ENCODE measurements around the gene CNFN.
A peak's percentile ranks its signal among the peaks of the same experiment; 100 is the strongest.

The CNFN gene

GRCh38 chr19:42410371-42410770, 20.3 kb upstream of the CNFN start:
- no peak for DNase-seq (ENCODE audit: low read depth in 2 of 2, low spot score in 1 of 2)

GRCh38 chr19:42409477-42409876, 19.4 kb upstream of the CNFN start:
- DNase-seq (ENCODE audit: low read depth in 2 of 2, low spot score in 1 of 2): no peak

- no peak for DNase-seq (ENCODE audit: low read depth in 2 of 2, low spot score in 1 of 2)
Measured at GRCh38 chr19:42407816-42408175, 17.7 kb upstream of the CNFN start.

DNA sequence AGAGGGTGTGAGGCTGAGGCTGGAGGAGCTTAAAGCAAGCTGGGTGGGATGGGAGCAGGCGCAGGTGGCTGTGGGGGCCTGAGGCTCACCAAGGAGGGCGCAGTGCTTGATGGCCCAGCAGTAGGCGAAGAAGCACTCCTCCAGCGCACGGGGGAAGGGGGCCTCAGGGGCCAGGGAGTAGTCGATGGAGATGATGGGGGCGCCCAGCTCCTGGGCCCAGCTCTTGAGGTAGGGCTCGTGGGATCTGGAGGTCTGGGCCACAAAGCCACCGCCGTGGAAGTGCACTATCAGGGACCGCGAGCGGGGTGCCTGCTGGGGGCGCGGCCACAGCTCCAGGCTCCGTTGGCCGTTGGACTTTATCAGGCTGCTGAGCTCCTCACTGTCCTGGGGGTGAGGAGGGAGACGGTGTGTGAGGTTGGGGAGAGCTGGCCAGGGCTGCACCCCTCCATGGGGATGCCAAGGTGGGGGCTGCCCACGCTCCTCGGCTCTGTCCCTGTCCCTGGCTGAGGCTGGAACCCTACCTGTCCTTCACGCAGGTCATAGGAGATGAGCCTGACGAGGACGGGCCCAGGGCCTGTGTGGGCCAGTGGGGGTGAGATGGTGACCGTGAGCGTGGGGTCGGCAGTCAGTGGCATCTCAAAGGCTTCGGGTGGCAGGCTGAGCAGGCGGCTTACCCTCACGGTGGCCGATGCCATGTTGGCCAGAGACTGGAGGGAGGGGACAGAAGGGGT, 17.2 kb upstream of the CNFN start:
- DNase-seq (ENCODE audit: low read depth in 2 of 2, low spot score in 1 of 2): no peak

- DNase-seq (ENCODE audit: low read depth in 2 of 2, low spot score in 1 of 2): no peak
Measured at GRCh38 chr19:42406111-42406510, 16.0 kb upstream of the CNFN start.

DNA sequence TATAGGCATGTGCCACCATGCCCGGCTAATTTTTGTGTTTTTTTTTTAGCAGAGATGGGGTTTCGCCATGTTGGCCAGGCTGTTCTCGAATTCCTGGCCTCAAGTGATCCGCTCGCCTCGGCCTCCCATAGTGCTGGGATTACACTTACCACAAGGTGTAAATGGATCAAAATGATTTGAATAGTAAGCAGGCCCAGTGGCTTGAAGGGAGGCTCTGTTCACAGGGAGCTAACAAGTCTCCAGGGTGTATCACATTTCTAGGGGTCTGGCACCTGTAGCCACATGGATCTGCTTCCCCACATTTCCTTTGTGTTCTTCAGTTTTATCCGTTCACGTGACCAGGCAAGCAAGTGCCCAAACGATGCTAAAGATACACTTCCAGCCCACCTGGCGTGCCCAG, 13.5 kb upstream of the CNFN start:
- DNase-seq (ENCODE audit: low read depth in 2 of 2, low spot score in 1 of 2): no peak

DNA sequence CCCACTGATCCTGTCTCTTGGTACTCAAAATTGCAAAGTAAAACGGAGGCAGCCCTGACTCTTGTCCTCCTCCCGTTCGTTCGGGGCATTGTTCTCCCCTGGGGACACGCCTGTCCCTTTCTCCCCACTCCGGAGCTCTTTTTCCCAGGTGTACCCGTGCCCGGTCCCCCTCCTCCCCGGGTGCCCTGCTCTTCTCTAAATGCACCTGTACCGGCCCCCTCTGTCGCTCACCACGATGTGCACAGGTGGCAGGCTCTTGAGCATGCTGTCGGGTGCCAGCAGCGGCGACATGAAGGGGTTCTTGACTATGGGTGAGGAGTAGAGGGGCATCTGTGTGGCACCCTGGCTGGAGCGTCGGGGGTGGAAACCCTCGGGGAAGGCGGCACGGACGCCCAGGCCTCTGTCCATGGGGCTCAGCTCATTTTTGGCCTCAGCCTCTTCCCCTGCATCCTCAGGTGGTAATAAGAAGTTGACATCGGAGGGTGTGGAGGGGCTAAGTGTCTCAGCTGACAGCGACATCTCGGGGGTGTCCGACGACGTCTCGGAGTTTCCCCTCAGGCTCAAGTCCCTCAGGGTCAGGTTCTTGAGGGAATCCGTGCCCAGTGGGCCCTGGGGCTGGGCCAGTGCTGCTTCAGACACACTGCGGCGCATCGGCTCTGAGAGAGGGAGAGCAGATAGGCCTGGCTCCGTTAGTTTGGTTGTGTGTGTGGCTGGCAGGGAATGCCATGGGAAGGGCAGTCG, 12.4 kb upstream of the CNFN start:
- DNase-seq (ENCODE audit: low read depth in 2 of 2, low spot score in 1 of 2): no peak

DNA sequence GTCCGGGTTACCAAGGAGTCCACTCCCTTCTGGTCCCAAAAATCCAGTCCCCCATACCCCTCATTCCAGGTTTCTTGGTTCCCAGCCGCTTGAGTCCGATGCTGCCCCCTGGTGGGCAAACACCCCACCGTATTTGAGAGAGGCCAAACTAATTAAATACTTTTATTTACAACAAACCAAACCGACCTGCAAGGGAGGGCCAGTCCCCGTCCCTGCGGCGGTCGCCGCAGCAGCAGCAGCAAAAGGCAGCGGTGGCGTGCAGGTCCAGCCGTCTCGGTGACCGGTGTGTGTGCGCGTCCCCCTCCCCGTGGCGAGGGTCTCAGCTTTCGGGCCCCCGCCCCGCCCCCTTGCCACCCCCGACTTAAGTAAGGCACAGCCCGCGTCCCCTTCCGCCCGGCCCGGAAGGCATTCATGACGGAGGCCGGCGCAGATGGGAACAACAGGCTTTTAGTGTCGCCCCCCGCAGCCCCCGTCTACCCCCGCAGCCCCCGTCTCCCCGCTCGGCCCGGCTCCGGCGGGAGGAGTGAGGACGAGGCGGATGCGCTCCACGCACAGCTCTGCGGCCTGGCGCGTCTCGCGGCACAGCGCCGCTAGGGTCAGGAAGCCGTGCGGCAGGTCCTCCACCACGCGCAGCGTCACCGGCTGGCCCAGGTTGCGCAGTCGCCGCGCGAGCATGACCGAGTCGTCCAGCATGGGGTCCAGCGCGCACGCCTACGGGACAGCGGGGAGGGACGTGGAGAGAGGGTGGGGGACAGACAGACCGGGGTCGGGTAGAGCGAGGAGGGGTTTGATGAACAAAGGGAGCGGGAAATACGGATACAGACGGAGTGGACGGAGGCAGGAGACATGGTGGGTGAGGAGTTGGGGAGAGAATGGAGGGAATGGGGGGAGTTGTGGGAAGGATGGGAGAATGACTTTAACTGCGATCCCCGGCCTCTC, 11.5 kb upstream of the CNFN start:
- DNase-seq (ENCODE audit: low read depth in 2 of 2, low spot score in 1 of 2): peak; percentile 52 to 61

GRCh38 chr19:42400404-42400803, 10.3 kb upstream of the CNFN start:
- no peak for DNase-seq (ENCODE audit: low read depth in 2 of 2, low spot score in 1 of 2)

DNA sequence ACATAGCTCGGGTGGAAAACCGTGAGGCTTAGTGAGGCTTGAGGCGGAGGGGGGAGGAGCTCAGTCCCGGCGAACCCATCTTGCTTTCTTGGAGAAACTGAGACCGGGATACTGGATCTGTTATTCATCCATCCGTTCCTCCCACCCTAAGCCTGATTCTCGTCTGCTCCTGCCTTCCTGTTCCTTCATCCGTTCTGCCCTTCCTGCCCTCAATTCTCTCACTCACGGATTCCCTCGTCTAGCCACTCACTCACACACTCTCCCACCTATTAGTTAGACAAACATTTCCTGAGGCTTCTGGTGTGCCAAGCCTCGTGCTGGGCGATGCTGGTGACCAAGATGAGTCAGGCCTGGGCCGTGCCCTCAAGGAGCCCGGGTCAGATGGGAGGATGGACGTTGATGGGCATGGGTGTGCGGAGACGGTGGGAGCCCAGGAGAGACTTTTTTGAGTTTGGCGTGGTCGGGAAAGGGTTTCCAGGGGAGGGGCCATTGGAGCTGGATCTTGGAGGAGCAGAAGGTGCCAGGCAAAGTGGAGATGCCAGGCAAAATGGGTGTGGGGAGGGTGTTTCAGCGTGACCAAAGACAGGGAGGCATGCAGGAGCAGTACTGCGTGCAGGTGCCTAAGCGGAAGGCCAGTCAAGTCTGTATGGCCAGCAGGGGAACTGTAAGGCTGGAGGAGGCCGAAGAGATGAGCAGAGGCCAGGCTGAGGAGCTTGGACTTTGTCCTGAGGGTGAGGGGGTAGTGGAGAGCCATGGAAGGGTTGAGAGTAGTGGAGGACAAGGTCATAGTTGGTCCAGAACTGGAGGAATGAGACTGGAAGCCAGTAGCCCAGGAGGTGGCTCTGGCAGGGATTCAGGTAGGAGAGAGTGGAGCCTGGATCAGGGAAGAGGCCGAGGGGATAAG, 7.4 kb upstream of the CNFN start:
- DNase-seq (ENCODE audit: low read depth in 2 of 2, low spot score in 1 of 2): no peak

DNA sequence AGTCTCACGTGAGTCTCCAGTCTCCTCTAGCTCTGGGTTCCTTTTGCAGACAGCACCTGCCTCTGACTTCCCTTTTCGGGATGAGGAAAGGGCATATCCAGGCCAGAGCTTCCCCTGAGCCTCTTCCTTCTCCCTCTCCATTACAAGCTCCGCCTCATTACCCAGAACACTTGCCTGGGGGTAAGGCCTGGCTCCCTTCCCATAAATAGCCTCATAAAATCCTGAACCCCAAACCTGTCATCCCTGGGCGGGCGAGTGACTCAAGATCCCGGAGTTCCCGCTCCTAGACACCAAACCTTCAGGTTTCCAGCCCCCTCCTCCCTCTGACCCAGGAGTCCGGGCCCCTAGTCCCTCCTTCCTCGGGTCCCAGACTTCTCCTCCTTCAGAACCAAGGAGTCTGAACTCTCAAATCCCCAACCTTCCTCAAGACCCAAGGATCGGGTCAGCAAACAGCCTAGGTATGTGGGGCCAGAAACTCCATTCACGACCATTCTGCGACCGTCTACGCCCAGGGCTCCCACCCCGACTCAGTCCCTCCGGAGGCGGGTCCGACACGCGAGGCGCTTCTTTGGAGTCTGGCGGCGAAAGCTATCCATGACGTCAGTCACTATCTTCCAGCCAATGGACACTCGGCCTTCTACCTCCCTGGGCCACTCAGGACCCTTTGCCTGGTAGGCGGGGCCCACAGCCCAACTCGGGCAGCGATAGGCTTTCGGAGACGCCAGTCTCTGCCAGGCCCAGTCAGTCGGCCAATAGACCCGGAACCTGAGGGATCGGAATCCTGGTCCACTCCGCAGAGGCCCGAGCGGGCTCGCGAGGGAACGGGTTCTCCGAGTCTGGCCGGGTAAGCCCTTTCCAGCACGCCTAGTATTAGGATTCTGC, 6.5 kb upstream of the CNFN start:
- DNase-seq (ENCODE audit: low read depth in 2 of 2, low spot score in 1 of 2): peak; percentile 70 to 85

DNA sequence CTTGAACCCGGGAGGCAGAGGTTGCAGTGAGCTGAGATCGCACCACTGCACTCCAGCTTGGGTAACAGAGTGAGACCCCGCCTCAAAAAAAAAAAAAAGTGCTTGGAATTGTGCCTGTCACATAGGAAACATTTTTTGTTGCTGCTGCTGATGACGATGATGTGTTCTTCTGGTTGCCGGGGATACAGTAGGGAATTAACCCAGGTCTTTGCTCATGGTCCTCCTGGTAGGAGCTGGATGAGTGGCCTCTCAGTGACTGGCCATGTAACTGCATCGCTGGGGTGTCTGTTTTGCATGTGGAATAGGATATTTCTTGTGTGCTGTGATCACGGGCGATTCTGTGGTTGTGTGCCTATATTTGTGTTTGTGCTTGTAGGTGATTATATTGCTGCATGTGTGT, 4.7 kb upstream of the CNFN start:
- DNase-seq (ENCODE audit: low read depth in 2 of 2, low spot score in 1 of 2): no peak

- no peak for DNase-seq (ENCODE audit: low read depth in 2 of 2, low spot score in 1 of 2)
Measured at GRCh38 chr19:42392165-42392564, 2.1 kb upstream of the CNFN start.

DNA sequence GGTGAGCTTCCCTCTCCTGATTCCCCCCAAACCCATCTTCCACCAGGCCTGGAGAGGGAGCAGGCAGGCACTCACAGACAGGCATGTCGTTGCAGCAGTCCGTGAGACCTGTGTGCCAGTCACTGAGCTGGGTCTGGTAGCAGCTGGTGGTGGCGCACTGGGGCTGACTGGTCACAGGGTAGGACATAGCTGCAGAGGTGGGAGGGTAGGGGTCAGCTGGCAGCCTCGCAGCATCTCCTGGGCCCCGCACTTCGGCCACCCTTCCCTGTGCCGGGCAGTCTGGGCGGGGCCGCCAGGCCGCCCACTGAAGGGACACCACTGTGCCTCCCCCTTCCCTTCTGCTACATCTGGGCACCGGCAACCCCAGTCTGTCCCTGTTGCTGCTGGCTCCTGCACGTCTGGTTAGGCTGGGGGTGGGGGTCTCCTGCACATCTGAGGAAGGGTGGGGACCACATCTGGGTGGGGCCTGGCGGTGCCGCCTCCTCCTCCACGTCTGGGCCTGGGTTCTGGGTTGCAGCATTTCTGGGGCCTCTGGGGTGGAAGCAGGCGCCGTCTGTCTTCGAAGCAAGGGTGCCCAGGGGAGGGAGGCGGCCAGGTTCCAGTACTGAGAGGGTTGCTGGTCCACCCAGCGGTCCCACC, 1.1 kb downstream of the CNFN start:
- DNase-seq (ENCODE audit: low read depth in 2 of 2, low spot score in 1 of 2): no peak

- peak in 1 of 2 donors; percentile 35 for DNase-seq (ENCODE audit: low read depth in 2 of 2, low spot score in 1 of 2)
Measured at GRCh38 chr19:42386974-42387707, 3.0 kb downstream of the CNFN start.

DNA sequence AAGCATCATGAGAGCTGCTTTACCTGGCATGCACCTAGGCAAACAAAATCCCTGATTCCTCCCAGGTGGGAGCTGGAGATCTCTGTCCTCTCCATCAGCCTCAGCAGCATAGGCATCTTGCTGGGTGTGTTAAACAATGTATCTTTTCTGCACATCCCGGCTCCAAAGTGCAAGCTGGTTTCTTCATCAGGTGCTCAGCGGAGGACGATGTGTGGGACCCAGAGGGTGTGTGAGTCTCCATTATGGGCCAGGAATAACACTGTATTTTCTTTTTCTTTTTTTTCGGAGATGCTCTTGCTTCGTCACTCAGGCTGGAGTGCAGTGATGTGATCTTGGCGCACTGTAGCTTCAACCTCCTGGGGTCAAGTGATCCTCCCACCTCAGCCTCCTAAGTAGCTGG, 9.9 kb downstream of the CNFN start:
- no peak for DNase-seq (ENCODE audit: low read depth in 2 of 2, low spot score in 1 of 2)

- DNase-seq (ENCODE audit: low read depth in 2 of 2, low spot score in 1 of 2): no peak
Measured at GRCh38 chr19:42378225-42379215, 11.6 kb downstream of the CNFN start.
